Measurements from ENCODE around the gene ANKS1A.

DNA sequence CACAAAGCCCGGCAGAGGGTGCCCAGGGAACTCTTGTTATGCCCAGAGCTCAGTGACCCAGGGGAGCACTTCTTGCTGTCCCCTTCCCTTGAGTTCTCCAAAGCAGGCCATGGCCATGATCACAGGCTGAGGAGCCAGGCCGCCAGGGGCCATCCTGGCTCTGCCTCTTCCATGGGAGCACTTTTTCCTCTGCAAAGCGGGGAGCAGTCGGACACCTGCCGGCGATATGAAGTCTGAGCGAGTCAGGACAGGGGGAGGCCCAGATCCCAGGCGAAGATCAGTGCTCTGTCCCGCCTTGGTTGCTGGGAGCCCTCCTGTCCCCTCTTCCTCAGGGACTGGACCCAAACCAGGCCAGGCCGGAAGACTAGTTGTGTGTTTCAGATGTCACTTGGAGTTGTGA, 184.2 kb downstream of the ANKS1A start:
- TF ChIP-seq, protein P1, sequence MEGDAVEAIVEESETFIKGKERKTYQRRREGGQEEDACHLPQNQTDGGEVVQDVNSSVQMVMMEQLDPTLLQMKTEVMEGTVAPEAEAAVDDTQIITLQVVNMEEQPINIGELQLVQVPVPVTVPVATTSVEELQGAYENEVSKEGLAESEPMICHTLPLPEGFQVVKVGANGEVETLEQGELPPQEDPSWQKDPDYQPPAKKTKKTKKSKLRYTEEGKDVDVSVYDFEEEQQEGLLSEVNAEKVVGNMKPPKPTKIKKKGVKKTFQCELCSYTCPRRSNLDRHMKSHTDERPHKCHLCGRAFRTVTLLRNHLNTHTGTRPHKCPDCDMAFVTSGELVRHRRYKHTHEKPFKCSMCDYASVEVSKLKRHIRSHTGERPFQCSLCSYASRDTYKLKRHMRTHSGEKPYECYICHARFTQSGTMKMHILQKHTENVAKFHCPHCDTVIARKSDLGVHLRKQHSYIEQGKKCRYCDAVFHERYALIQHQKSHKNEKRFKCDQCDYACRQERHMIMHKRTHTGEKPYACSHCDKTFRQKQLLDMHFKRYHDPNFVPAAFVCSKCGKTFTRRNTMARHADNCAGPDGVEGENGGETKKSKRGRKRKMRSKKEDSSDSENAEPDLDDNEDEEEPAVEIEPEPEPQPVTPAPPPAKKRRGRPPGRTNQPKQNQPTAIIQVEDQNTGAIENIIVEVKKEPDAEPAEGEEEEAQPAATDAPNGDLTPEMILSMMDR (IDR thresholded peaks at IDR 0.05; ENCODE audit: low read depth, low read length, poor library complexity, severe bottlenecking): no peak
- TF ChIP-seq EZH2phosphoT487 (IDR thresholded peaks at IDR 0.05; ENCODE audit: borderline replicate concordance, low read length): no peak
